ENCODE data around the gene CARNS1. TPM values are rescaled to one million over a fixed set of nuclear protein-coding genes. Genes with fewer than 3 reads are reported as not detected.
A peak's percentile ranks its signal among the peaks of the same experiment; 100 is the strongest.

CARNS1 gene
- under 1 TPM; 0.21 to 0.94 (median 0.74) TPM for total RNA-seq

GRCh38 chr11:67415501-67416304, at the start of gene CARNS1:
Gene CARNS1, plus strand, starts transcription at chr11:67415678. Its CDS starts 522 bp downstream, at chr11:67416200.
- 20% methylated on average over 4 of the region's 67 CpGs for WGBS
- peaks cover 24% of the 10 kb centered on the region for H3K27me3 ChIP-seq
- peak within 1 kb of the TSS; percentile 42 for H3K4me3 ChIP-seq
- H3K36me3 ChIP-seq, result no peaks in the 10 kb centered on the region
- no peaks in the 10 kb centered on the region for H3K9me3 ChIP-seq
- no peak for TF ChIP-seq EP300 (IDR thresholded peaks at IDR 0.05)
- TF ChIP-seq POLR2A (IDR thresholded peaks at IDR 0.05), result no peak
- no peak for TF ChIP-seq CTCF (IDR thresholded peaks at IDR 0.05)
- TF ChIP-seq POLR2AphosphoS5 (IDR thresholded peaks at IDR 0.05), result no peak
- peaks cover 59% of the 10 kb centered on the region for H3K4me1 ChIP-seq
- no peak within 1 kb of the TSS for H3K27ac ChIP-seq
- no peak for DNase-seq (ENCODE audit: low spot score in 2 of 2)

GRCh38 chr11:67365736-67366444, 49.6 kb upstream of the CARNS1 start:
- Histone ChIP-seq H3K27ac (no peak overlapping the region), H3K4me3 (no peak overlapping the region), H3K27me3 (no peaks in the 10 kb centered on the region), H3K36me3 (peaks cover 3% of the 10 kb centered on the region), H3K4me1 (peaks cover 56% of the 10 kb centered on the region), H3K9me3 (no peaks in the 10 kb centered on the region)
- TF ChIP-seq CTCF (IDR thresholded peaks at IDR 0.05) (no peak), POLR2A (IDR thresholded peaks at IDR 0.05) (no peak), EP300 (IDR thresholded peaks at IDR 0.05) (no peak), POLR2AphosphoS5 (IDR thresholded peaks at IDR 0.05) (no peak)
- 58% methylated on average over 14 of the region's 14 CpGs for WGBS
- no peak for DNase-seq (ENCODE audit: low spot score in 2 of 2)

- Histone ChIP-seq H3K27ac (no peak overlapping the region), H3K4me1 (peaks cover 62% of the 10 kb centered on the region)
- 26% methylated on average over 8 of the region's 8 CpGs for WGBS
These were observed 48.9 kb upstream of the CARNS1 start for GRCh38 chr11:67366546-67366945.

GRCh38 chr11:67366961-67367760, 48.3 kb upstream of the CARNS1 start:
- peaks cover 3% of the 10 kb centered on the region for H3K36me3 ChIP-seq
- WGBS, result 44% methylated on average over 17 of the region's 25 CpGs
- H3K27me3 ChIP-seq, result no peaks in the 10 kb centered on the region
- H3K4me1 ChIP-seq, result peaks cover 69% of the 10 kb centered on the region
- peak overlapping the region; percentile 0 for H3K4me3 ChIP-seq
- no peak for TF ChIP-seq POLR2A (IDR thresholded peaks at IDR 0.05)
- H3K27ac ChIP-seq, result peak overlapping the region; percentile 18
- H3K9me3 ChIP-seq, result no peaks in the 10 kb centered on the region
- no peak for DNase-seq (ENCODE audit: low spot score in 2 of 2)

More at GRCh38 chr11:67366546-67366945, 48.9 kb upstream of the CARNS1 start:
- DNase-seq (ENCODE audit: low spot score in 2 of 2), result no peak
- H3K36me3 ChIP-seq, result peaks cover 3% of the 10 kb centered on the region
- H3K27me3 ChIP-seq, result no peaks in the 10 kb centered on the region
- TF ChIP-seq POLR2AphosphoS5 (IDR thresholded peaks at IDR 0.05), result no peak
- no peak for TF ChIP-seq EP300 (IDR thresholded peaks at IDR 0.05)
- TF ChIP-seq CTCF (IDR thresholded peaks at IDR 0.05), result no peak
- no peak for TF ChIP-seq POLR2A (IDR thresholded peaks at IDR 0.05)
- H3K4me3 ChIP-seq, result peak overlapping the region; percentile 0
- no peaks in the 10 kb centered on the region for H3K9me3 ChIP-seq

GRCh38 chr11:67367761-67368227, 47.7 kb upstream of the CARNS1 start:
- Histone ChIP-seq H3K36me3 (peaks cover 3% of the 10 kb centered on the region), H3K9me3 (no peaks in the 10 kb centered on the region), H3K4me1 (peaks cover 73% of the 10 kb centered on the region), H3K4me3 (no peak overlapping the region), H3K27me3 (no peaks in the 10 kb centered on the region), H3K27ac (peak overlapping the region; percentile 18)
- WGBS, result 57% methylated on average over 7 of the region's 7 CpGs
- no peak for DNase-seq (ENCODE audit: low spot score in 2 of 2)
- TF ChIP-seq POLR2AphosphoS5 (IDR thresholded peaks at IDR 0.05) (no peak), POLR2A (IDR thresholded peaks at IDR 0.05) (no peak), CTCF (IDR thresholded peaks at IDR 0.05) (no peak), EP300 (IDR thresholded peaks at IDR 0.05) (no peak)
